Left hindlimb (tissue), 1 donor: ENCODE results near the gene GRN.
"Not testable (repeated sequence)": the region's sequence is repeated elsewhere in the genome, so short reads cannot be mapped to it uniquely, and the experiment has no call there.

Experiments used
- DNase-seq: peaks from one replicate; pipeline ENCODE4 v3.0.0-alpha.2; 2018

GRN gene

DNA sequence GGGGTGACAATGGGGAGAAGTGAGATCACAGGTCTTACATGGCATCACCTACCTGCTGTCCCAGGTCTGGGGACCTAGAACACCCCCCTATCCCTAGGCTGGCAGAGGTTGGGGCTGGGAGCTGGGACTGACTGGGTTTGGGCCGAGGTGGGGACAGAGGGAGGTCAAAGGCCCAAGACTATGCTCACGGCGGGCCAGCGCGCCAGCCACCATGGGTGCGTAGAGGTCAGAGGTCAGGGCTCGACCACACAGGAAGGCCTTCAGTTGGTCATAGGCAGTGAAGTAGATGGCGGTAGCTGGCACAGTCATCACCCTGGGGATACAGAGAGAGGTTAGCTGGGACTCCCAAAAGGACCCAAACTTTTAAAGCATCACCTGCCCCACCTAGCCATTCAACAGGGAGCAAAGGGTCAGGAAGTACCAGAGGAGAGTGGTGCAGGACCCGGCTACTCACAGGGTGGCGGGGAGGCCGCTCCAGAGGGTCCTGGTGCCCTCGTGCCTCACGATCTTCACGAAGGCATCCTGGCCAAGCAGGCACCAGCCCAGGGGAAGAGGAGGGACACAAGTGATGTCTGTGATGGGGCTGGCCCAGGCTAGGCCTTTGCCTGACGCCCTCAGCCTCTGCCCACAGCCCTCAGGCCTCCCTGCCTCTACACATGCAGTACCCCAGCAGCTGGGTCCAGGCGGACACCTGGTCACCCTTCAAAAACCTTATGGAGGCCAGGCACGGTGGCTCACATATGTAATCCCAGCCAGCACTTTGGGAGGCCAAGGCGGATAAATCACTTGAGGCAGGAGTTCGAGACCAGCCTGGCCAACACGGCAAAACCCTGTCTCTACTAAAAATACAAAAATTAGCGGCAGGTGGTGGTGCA is 23.6 kb upstream of the GRN start:
- no peak for DNase-seq

DNA sequence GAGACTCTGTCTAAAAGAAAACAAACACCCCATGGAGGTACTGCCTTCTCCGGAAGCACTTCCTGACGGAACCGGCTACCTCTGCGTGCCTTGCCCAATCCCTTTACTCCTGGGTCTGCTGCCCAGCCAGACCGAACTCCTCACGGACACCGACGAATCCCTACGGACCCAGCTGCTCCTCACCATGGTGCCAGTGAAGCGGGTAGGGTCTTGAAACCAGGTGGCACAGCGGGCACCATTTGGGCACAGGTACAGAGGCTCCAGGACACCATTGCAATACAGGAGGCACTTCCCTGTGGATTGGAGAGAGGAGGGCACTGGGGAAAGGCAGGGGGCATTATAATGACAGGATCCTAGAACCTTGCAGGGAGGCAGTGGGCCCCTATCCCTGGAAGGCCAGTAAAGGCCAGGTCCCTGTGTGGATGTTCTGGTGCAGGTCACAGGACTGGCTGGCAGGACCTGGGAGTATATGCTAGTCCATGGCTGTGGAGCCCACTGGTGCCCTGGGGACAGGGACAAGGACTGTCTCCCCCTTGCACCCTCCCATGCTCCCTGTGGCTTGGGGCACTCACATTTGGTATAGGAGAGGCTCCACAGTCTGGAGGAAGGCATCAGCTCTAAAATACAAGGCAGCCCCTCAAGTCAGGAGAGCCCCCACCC is 22.7 kb upstream of the GRN start:
- no peak for DNase-seq

DNA sequence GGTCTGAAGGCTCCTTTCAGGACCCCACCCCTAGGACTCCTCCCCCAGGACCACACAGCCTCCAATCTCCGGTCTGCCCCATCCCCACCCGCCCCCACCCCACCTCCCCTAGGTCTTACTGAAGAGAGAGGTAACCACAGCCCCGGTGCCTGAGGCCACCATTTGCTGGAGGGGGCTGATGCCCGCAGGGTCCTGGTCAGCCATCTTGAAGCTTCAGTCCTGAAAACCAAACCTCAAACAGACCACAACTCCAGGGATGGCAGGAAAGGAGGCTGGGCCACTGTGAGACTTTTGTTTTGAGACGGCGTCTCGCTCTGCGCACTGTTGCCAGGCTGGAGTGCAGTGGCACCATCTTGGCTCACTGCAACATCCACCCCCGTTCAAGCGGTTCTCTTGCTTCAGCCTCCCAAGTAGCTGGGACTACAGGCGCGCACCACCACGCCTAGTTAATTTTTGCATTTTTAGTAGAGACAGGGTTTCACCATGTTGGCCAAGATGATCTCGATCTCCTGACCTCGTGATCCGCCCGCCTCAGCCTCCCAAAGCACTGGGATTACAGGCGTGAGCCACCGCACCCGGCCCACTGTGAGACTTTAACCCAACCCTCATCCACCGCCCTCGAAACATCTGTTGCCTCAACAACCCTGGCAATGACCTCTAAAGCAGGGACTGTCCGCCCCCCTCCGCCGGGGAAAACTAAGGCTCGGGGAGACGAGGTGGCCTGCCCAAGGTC is 21.6 kb upstream of the GRN start:
- no peak for DNase-seq

DNA sequence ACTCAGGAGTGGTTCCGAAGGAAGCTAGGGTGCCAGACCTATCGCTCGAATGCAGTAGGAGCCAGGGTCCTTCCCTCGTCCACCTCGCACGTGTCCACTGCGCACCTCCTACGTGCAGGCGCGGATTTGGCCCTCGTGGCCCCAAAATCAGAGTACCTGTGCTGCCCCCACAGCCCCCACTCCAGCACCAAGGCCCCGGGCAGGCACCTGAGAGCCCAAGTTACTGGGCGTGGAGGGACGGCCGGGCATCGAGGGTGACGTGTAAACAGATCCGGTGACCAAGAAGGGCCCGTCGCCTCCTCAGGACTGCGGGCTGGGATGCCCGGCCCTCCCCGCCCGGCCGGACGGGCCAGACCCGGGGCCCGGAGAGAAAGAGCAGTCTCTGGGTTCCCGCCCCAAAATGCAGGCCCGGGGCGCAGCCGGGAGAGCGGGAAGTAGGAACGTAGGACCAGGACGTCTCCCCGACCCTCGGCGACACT is 21.0 kb upstream of the GRN start:
- DNase-seq = no peak

DNA sequence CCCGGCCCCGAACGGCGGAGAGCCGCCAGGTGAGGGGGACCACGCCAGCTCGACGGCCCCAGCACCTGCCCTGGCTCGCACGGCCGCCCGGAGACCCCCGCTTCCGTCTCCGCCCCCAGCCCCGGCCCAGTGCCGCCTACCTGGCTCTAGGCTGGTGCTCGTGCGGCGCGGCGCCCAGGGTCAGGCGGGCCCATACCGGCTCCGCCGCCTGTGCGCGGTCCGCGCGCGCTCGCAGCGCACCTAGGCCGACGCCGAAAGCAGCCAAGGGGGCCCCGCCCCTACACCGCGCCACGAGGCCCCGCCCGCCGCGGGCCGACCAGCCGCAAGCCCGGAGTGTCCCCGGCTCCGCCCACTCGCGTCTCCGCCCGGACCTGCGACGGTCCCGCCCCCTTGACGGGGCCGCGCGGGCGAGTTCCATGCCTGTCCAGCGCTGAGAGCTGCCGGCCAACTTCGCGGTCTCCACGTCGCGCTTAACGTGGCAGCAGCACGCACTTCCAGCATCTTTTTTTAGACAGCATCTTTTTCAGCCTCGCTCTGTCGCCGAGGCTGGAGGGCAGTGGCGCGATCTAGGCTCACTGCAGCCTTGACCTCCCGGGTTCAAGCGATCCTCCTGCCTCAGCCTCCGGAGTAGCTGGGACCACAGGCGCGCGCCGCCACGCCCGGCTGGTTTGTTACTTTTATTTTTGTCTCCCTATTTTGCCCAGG is 20.4 kb upstream of the GRN start, which contains the start of gene SLC25A39:
Gene SLC25A39 (minus strand): TSS at position 253 of the 705 bp plus-strand sequence. CDS start 1,261 bp downstream, outside the sequence.
- DNase-seq = peak; percentile 95

DNA sequence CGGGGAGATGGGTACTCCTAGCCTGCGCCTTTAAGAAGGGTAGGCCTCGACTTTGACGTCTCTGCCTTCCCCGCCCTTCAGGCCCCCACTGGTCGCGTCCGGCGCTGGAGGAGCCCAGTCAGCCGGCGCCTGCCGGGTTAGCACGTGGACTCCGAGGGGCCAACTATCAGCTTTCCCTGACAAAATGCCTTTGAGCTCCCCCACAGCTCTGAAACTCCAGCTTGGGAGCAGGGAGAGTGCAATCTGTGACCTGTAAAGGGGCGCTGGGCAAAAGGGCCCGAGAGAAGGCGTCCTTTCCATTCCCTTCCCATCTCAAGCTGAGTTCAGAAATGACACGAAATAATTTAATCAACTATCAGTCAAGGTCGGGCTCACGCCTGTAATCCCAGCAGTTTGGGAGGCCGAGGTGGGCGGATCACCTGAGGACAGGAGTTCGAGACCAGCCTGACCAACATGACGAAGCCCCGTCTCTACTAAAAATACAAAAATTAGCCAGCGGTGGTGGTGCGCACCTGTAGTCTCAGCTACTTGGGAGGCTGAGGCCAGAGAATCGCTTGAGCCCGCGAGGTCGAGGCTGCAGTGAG is 18.1 kb upstream of the GRN start:
- peak; percentile 97 for DNase-seq

DNA sequence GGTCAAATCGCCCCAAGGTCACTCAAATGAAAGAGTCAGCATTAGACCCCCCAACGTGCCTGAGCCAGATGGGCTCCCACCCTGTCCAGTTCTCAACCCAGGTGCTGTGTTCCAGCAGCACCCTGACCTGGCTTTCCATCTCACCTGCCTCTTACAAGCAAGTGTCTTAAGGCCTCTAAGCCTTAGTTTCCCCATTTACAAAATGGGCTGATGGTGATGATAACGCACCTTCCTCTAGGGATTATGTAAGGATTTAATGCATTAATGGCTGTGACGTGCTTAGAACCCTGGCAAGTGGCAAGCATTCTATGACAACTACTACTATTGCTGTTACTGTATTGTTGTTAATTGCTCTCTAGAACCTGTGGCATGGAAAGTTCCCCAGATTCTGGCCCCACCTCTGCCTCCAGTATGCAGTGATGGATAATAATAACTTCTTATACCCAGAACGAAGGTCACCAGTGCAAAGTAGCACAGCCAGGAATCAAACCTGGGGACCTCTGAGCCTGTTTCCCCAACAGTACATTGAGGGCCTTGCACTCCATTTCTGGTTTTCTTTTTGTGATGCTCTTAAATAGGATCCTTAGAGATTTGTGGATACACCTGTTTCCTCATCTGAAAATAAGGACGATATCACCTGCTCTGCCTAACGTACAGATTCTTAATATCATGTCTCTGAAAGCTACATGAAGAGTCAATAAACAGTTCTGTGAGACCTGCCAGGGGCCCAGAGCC is 17.2 kb upstream of the GRN start:
- DNase-seq = no peak

DNA sequence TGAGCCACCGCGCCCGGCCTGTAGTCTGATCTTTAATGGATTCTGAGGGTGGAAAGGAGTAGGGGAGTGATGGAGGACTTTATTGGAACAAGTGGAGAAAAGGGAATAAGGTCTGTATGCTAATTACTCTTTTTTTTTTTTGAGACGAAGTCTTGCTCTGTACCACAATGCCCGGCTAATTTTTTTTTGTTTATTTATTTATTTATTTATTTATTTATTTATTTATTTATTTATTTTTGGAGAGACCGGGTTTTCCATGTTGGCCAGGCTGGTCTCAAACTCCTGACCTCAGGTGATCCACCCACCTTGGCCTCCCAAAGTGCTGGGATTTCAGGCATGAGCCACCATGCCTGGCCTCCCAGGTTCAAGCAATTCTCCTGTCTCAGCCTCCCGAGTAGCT is 15.6 kb upstream of the GRN start:
- not testable (repeated sequence) for DNase-seq

DNA sequence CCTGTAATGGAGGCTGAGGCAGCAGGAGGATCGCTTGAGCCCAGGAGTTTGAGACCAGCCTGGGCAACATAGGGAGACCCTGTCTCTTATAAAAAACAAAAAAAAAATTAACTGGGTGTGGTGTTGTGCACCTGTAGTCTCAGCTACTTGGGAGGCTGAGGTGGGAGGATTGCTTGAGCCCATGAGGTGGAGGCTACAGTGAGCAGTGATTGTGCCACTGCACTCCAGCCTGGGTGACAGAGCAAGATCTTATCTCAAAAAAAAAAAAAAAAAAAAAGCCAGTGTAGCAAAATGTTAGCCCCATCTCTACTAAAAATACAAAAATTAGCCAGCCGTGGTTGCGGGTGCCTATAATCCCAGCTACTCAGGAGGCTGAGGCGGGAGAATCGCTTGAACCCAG is 14.8 kb upstream of the GRN start:
- DNase-seq = not testable (repeated sequence)

DNA sequence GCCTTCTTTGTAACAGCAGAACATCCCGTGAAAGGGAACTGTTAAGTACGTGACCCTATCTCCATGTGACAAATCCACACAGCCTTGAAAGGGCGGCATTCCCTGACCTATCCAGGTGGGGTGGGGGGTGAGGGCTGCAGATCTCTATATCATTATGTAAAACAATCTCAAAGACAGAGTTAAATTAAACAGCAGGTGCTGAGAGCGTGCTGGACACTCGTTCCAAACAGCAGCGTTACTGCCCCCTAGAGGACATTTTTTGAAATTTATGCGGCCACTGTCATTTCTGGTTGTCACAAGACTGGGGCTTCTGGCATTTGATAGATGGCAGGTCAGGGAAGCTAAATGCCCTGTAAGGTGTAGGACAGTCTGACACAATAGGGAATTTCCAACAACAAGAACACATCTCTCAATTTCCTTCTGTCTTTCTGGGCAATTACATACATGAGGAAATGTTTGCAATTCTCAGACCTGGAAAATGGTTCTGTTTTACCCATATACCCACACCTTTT is 13.8 kb upstream of the GRN start:
- no peak for DNase-seq

DNA sequence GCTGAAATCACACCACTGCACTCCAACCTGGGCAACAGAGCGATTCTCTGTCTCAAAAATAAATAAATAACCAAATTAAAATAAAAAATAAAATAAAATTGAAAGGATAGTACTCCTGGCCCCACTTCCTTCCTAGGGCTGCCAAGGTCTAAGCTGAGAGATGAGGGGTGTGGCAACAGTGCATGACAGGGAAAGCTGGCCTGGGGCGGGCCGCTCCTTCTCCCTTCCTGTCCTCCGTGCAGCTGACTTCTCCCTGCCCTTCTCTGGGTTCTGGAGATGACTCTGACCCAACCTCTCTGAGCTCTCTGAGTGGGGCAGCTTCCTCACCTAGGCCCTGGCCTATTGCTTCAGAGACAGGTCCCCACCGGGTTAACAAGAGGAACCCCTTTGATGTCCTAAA is 11.7 kb upstream of the GRN start:
- no peak for DNase-seq

DNA sequence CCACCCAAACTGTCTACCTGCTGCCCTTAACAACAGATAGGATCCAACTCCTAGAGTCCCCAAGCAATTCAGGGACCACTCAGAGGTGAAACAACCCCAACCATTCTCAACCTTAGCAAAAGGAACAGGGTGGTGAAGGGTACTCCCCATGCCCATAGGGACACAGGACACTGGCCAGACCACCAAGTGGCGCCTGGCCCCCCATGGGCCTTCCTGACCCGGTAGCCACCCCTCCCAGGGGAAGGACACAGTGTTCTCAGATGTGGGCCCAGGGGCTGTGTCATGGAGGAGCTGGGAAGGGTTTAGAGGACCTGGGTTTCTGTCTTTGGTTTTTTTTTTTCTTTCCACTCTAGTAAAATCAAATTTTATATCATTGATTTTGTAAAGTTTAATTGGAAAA is 10.8 kb upstream of the GRN start:
- DNase-seq = no peak

DNA sequence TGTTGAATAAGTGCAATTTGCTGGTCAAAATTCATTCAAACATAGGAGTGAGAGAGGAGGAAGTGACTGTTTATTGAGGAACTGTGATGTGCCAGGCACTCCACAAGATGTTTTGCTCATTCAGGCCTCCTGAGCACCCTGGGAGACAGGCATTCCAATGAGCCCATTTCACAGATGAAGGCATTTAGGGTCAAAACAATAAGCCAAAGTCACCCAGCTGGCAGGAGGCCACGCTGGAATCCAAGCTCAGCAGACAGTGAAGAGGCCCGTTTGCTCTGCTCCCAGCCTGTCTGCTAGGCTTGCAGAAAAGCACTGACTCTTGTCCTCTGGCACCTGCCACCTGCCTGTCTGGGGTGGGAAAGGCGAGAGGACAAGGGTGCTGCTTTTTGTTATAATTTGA is 10.4 kb upstream of the GRN start:
- DNase-seq = no peak

DNA sequence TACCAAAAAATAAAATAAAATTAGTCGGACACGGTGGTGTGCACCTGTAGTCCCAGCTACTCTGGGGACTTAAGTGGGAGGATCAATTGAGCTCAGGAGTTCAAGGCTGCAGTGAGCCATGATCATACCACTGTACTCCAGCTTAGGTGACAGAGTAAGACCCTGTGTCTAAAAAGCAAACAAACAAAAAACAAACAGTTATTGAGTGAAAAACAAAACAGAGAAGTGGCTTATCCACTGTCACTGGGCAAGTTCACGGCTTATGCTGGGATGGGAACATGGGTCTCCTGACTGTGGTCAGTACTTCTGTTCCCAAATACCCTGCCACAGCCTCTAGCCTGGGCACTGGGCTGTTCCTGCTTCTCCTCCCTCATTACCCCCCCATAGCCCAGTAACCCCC is 9.5 kb upstream of the GRN start:
- no peak for DNase-seq

DNA sequence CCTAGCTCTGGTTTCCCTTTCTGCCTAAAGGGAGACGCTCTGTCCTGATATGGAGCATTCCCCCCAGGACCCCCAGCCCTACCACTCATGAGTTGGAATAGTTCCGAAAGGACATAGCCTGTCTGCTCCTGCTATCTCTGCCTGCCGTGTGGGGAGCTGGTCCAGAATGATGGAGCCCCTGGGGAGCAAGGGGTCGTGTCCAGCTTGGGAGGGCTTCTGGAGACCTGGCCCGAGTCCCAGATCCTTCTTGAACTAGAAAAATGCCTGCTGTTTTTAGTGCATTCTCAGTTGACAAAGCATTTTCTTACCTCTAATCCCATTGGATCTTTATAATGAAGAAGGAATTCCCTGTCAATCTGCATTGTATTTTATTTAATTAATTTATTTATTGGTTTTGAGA is 9.1 kb upstream of the GRN start:
- DNase-seq = no peak

DNA sequence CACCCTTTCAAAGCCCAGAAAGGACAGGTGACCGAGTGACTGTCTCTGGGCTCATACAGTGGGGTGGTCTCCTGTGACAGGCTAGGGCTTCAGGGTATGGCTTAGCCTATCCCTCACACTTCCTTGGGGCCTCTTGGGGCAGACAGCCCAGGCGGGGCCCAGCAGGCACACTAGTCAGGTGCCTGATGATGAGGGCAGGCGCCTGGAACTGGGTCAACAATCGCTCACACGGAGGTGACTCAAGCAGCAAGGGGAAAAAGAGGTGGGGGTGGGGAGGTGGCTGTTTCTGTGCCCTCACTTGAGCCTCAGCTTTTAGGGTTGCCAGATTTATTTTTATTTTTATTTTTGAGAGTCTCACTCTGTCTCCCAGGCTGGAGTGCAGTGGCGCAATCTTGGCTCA is 6.4 kb upstream of the GRN start:
- no peak for DNase-seq

DNA sequence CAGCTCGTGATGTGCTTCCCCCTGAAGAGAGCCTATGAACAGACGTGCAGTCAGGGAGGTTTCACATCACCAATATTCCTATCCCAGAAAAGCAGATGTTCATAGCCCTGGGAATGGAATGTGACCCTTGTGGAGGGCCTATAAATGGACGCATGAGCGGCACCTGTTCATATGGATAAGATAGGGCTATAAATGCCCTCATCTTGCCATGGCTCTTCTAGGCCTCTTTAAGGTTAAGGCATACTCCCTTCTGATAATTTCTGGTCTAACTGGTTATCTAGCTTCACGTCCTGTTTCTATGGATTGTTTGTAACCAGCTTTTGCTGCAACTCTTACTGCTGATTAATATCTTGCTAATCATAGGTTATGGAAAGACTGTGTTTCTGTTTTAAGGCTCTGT is 4.5 kb upstream of the GRN start:
- DNase-seq = not testable (repeated sequence)

DNA sequence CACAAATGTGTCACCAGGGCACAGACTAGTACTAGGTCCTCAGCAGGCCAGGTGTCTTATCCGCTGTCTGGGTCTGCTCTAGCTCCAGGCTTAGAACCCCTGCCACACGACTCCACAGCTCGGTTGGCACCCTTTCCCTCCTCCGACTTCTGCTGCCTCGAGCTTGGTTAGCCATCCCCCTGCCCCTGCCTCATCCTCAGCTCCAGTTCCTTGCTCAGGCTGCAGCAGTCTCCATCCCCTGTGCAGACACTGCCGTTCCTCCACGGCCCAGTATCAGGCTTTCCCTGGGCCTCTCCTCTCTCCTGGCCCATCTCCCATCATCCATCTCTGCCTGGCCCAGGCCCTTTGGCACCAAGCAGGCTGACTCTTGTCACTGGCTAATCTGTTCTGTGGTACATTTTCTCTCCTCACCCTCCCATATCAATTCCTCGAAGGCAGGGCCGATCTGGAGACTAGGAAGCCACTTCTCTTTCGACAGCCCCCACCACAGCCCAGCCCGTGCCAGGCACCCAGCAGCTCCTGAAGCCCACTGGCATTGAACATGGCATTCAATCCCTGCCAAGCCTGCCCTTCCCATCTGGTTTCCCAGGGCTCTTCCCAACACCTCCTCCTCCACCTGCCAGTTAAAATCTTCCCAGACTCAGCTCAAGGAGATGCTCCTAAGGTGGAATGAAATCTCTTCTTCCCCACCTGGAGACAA is 1.4 kb upstream of the GRN start:
- no peak for DNase-seq

DNA sequence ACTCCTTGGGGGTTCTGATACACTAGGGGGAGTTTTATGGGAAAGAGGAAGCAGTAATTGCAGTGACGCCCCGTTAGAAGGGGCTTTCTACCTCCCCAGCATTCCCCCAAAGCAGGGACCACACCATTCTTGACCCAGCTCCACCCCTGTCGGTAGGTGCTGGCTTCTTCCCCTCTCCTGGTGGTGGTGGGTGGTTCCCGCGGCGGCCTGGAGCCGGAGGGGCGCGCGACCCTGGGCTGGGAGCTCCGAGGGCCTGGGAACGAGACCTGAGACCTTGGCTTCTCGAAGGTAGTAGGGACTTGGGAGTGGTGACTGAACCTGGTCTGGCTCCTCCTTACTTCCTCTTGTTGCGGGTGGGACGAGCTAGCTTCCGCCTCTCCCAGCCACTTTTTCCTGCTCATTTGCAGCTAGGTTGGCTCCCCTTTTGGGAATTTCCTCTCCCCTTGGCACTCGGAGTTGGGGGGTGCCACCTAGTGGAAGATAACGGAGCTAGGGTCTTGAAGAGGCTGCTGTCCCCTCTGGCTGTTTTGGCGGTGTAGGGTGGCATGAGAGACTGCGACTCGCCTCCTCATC is 438 bp downstream of the GRN start:
- no peak for DNase-seq

DNA sequence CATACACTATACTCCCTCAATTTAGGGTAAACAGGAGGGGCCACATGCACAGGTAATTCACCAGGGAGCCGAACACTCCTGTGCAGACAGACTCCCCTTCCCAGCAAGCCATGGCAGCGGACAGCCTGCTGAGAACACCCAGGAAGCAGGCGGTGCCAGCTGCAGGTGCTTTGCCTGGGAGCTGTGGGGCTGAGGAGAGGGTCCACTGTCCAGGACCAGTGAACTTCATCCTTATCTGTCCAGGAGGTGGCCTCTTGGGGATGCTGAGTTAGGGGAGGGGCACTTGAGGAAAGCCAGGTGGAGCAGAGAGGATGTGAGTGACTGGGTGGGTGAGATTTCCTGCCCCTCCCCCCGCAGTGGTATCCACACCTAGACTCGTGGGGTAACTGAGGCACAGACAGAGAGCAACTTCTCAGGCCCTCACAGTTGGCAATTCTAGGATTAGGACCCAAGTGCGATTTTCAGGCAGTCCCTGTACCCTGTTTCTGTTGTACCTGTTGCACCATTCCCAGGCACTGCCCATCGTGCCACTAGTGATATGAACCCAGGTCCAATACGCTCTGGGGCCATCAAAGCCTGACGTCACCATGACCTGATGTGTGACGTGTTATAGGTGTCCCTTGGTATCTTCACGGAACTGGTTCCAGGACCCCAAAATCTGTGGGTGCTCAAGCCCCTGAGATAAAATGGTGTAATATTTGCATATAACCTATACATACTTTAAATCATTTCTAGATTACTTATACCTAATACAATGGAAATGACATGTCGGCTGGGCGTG is 1.2 kb downstream of the GRN start:
- DNase-seq = no peak
